ENCODE data around the gene PIGA. TPM values are rescaled to one million over a fixed set of nuclear protein-coding genes. Genes with fewer than 3 reads are reported as not detected.
"Not testable (repeated sequence)": the region's sequence is repeated elsewhere in the genome, so short reads cannot be mapped to it uniquely, and the experiment has no call there.

PIGA gene
- total RNA-seq, 4 donors from 2014 or later: 5.1 to 9.8 (median 7.9) TPM

DNA sequence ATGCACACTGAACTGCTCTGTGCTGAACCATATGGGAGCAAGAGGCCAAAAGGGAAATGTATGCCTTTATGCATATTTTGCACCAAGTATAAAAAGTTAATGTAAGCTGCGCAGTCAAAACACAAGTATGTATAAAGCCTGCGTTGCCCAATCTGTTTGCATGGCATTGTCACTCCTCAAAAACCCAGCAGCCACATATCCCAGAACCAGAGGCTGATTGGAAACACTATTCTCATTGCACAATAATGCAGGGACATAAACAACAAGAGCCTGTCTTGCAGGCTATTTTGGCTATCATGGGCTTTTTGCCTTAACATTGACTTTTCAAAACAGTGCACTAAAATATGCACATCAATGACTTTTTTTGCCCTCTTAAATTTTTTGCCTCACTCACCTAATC lies 60.4 kb downstream of the PIGA start:
- WGBS, 2 donors: 79 to 90% methylated on average over 2 of the region's 2 CpGs
- Histone ChIP-seq H3K4me3 (no peak overlapping the region), H3K4me1 (no peaks in the 10 kb centered on the region), H3K9me3 (no peaks in the 10 kb centered on the region), H3K27me3 (peaks cover 0 to 3% of the 10 kb centered on the region in 2 donors), H3K36me3 (no peaks in the 10 kb centered on the region), H3K27ac (no peak overlapping the region)
- TF ChIP-seq EP300 (IDR thresholded peaks at IDR 0.05): no peak
- no peak for TF ChIP-seq POLR2A (IDR thresholded peaks at IDR 0.05)
- TF ChIP-seq, protein P1, sequence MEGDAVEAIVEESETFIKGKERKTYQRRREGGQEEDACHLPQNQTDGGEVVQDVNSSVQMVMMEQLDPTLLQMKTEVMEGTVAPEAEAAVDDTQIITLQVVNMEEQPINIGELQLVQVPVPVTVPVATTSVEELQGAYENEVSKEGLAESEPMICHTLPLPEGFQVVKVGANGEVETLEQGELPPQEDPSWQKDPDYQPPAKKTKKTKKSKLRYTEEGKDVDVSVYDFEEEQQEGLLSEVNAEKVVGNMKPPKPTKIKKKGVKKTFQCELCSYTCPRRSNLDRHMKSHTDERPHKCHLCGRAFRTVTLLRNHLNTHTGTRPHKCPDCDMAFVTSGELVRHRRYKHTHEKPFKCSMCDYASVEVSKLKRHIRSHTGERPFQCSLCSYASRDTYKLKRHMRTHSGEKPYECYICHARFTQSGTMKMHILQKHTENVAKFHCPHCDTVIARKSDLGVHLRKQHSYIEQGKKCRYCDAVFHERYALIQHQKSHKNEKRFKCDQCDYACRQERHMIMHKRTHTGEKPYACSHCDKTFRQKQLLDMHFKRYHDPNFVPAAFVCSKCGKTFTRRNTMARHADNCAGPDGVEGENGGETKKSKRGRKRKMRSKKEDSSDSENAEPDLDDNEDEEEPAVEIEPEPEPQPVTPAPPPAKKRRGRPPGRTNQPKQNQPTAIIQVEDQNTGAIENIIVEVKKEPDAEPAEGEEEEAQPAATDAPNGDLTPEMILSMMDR (IDR thresholded peaks at IDR 0.05): no peak
- DNase-seq (ENCODE audit: low spot score in 2 of 2): no peak

GRCh38 chrX:15273275-15273674 lies 62.0 kb downstream of the PIGA start:
- not testable (repeated sequence) for DNase-seq (ENCODE audit: low spot score in 2 of 2); H3K36me3 ChIP-seq

DNA sequence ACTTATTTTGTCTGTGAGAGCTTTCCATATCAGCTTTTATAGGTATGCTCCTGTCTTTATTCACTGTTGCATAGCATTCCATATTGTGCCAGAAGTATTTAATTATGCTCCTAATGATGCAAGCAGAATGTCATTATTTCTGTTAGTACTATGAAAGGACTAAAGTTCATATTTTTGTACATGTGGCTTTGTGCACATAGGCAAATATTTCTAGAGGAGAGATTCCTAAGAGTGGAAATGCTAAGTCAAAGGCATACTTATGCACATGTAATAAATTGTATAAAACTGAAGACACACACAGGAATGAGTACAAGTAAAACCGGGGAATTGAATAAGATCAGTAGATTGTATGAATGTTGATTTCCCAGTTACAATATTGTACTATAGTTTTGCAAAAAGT lies 63.6 kb downstream of the PIGA start:
- WGBS, 2 donors: 48 to 73% methylated on average over 1 of the region's 1 CpG
- Histone ChIP-seq H3K27ac (no peak overlapping the region), H3K36me3 (no peaks in the 10 kb centered on the region), H3K4me3 (no peak overlapping the region), H3K4me1 (no peaks in the 10 kb centered on the region), H3K27me3 (peaks cover 0 to 3% of the 10 kb centered on the region in 2 donors), H3K9me3 (no peaks in the 10 kb centered on the region)
- TF ChIP-seq, protein P1 (IDR thresholded peaks at IDR 0.05): no peak
- TF ChIP-seq POLR2A (IDR thresholded peaks at IDR 0.05) (no peak), EP300 (IDR thresholded peaks at IDR 0.05) (no peak)
- no peak for DNase-seq (ENCODE audit: low spot score in 2 of 2)

More at GRCh38 chrX:15273275-15273674, 62.0 kb downstream of the PIGA start:
- H3K27ac ChIP-seq, H3K9me3 ChIP-seq, H3K4me1 ChIP-seq, H3K4me3 ChIP-seq, H3K27me3 ChIP-seq: not testable (repeated sequence)
- 88 to 93% methylated on average over 10 of the region's 10 CpGs for WGBS, 2 donors

DNA sequence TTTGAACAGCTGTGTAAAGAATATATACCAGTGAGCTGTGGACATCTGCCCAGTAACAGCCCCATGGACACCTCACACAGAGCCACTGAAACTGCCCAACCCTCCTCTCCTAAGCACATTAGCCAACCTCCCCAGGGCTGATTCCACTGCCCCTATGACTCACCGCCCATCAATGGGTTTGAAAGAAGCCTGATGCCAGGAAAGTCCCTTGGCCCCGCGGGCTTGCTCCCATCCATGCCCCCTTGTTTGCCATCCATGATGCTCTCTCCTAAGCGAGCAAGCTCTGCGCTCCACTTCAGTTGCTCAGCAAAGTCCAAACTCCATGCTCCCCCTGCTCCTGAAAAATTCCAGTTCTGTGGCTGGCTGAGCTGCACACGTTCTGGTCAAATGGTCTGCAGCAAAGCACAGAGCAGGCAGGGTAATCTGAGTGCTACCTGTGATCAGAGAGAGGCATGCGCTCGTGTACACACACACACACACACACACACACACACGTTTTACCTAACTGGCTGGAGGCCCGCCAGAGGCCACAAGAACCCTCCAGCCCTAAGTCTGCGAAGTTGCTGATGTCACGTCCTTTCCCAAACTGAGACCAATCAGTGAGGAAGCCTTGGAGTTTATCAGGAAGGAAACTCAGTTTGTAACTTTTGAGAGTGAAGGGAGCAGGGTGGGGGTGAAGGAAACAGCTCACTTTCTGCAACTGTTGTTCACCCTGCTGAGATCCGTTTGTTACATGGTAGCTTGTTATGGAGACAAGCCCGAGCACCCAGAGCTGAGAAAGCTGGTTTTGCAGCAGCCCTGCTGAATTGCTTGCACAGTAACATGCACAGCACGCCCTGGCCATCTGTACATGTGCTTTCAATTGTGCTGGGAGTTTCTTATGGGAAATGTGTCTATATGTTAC lies 65.5 kb downstream of the PIGA start, which contains the start of gene ASB9:
TSS of gene ASB9 (minus strand) at position 466 of the 904 bp plus-strand sequence. CDS start at position 257, 209 bp downstream.
- DNase-seq (ENCODE audit: low spot score in 2 of 2): peak in 1 of 2 donors; percentile 4
- Histone ChIP-seq H3K36me3 (no peaks in the 10 kb centered on the region), H3K4me1 (no peaks in the 10 kb centered on the region), H3K27ac (no peak within 1 kb of the TSS), H3K27me3 (no peaks in the 10 kb centered on the region), H3K9me3 (no peaks in the 10 kb centered on the region), H3K4me3 (peak within 1 kb of the TSS in 1 of 4 donors; percentile 7)
- TF ChIP-seq EP300 (IDR thresholded peaks at IDR 0.05) (no peak), POLR2A (IDR thresholded peaks at IDR 0.05) (no peak)
- TF ChIP-seq, protein P1 (IDR thresholded peaks at IDR 0.05): no peak
- 26 to 47% methylated on average over 10 to 15 of the region's 15 CpGs for WGBS, 2 donors

Other genes with a start within 250 kb of the PIGA start
- 1 to 10 TPM in 3 of 4 donors, under 1 TPM in 1; 0.87 to 3.9 (median 1.1) TPM for gene ASB9, start 65.4 kb downstream of the PIGA start, total RNA-seq
- gene ASB11, start 19.9 kb downstream of the PIGA start, total RNA-seq: not detected
- 1 to 10 TPM; 1.5 to 5.0 (median 1.8) TPM for gene VEGFD, start 48.9 kb upstream of the PIGA start, total RNA-seq
- 10 to 100 TPM; 10.6 to 27.6 (median 23.4) TPM for gene PIR, start 157.8 kb upstream of the PIGA start, total RNA-seq
- gene BMX, start 165.3 kb upstream of the PIGA start, total RNA-seq: 1 to 10 TPM; 1.8 to 5.9 (median 3.4) TPM

Measured in tibial nerve (tissue), 4 donors.